Nephron (organoid): ENCODE data around the gene BET1L.

Experiments used
- H3K27ac Mint-ChIP-seq, 3 experiments: 2 replicates each; pipeline ENCODE4 v1.8.0; 2020; ENCODE audit warnings: mixed read lengths in 3 of 3, mild to moderate bottlenecking in 2 of 3, moderate library complexity in 1 of 3
- H3K27me3 Mint-ChIP-seq: 2 replicates; pipeline ENCODE4 v1.8.0; 2021; ENCODE audit warnings: low read depth, mild to moderate bottlenecking, moderate library complexity, mixed read lengths
- H3K36me3 Mint-ChIP-seq: 2 replicates; pipeline ENCODE4 v1.8.0; 2020; ENCODE audit warnings: low read depth, mixed read lengths
- H3K4me1 Mint-ChIP-seq: 2 replicates; pipeline ENCODE4 v1.8.0; 2020; ENCODE audit warnings: mixed read lengths
- H3K4me3 Mint-ChIP-seq, 3 experiments: 2 replicates each; pipeline ENCODE4 v1.8.0; 2020; ENCODE audit warnings: mild to moderate bottlenecking in 3 of 3, mixed read lengths in 3 of 3, moderate library complexity in 2 of 3
- H3K9me3 Mint-ChIP-seq: 2 replicates; pipeline ENCODE4 v1.8.0; 2020; ENCODE audit warnings: mixed read lengths
- TF ChIP-seq, protein P1 (sequence below), 3 experiments: fragments of 200-600 bp; sonication (generic); IDR thresholded peaks; one replicate each; pipeline ENCODE4 v1.5.0; 2021; ENCODE audit warnings: antibody characterized with exemption in 3 of 3; ENCODE audit not compliant: unreplicated experiment in 3 of 3

BET1L gene

GRCh38 chr11:252666-253065, 45.5 kb upstream of the BET1L start:
- Mint-ChIP-seq H3K4me3 (no peak overlapping the region), H3K27me3 (peaks cover 4% of the 10 kb centered on the region), H3K36me3 (peaks cover 51% of the 10 kb centered on the region), H3K9me3 (no peaks in the 10 kb centered on the region), H3K4me1 (no peaks in the 10 kb centered on the region), H3K27ac (no peak overlapping the region)
- TF ChIP-seq, protein P1, sequence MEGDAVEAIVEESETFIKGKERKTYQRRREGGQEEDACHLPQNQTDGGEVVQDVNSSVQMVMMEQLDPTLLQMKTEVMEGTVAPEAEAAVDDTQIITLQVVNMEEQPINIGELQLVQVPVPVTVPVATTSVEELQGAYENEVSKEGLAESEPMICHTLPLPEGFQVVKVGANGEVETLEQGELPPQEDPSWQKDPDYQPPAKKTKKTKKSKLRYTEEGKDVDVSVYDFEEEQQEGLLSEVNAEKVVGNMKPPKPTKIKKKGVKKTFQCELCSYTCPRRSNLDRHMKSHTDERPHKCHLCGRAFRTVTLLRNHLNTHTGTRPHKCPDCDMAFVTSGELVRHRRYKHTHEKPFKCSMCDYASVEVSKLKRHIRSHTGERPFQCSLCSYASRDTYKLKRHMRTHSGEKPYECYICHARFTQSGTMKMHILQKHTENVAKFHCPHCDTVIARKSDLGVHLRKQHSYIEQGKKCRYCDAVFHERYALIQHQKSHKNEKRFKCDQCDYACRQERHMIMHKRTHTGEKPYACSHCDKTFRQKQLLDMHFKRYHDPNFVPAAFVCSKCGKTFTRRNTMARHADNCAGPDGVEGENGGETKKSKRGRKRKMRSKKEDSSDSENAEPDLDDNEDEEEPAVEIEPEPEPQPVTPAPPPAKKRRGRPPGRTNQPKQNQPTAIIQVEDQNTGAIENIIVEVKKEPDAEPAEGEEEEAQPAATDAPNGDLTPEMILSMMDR (IDR thresholded peaks at IDR 0.05; ENCODE audit: unreplicated experiment in 3 of 3), result no peak

DNA sequence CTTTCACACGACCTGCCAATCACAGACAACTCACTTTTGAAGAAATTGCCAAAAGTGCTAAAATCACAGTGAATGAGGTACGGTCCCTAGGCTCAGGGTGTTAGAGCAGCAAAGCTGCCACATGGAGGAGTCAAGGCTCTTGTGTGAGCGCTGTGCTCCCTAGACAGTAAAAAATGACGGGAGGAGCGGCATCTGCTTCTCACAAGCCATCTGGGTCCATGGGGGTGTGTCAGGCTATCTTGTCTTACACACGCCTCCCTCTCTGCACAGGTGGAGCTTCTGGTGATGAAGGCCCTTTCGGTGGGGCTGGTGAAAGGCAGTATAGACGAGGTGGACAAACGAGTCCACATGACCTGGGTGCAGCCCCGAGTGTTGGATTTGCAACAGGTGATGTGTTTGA, 44.4 kb upstream of the BET1L start:
- H3K9me3 Mint-ChIP-seq, result no peaks in the 10 kb centered on the region
- H3K27ac Mint-ChIP-seq, result no peak overlapping the region
- peaks cover 4% of the 10 kb centered on the region for H3K27me3 Mint-ChIP-seq
- H3K4me1 Mint-ChIP-seq, result no peaks in the 10 kb centered on the region
- H3K36me3 Mint-ChIP-seq, result peaks cover 61% of the 10 kb centered on the region
- no peak overlapping the region for H3K4me3 Mint-ChIP-seq
- TF ChIP-seq, protein P1 (IDR thresholded peaks at IDR 0.05; ENCODE audit: unreplicated experiment in 3 of 3), result no peak

- TF ChIP-seq, protein P1 (IDR thresholded peaks at IDR 0.05; ENCODE audit: unreplicated experiment in 3 of 3), result peak; percentile 54 to 63 (median 54)
- Mint-ChIP-seq H3K36me3 (peaks cover 69% of the 10 kb centered on the region), H3K4me3 (no peak overlapping the region), H3K27me3 (peaks cover 4% of the 10 kb centered on the region), H3K9me3 (no peaks in the 10 kb centered on the region), H3K4me1 (no peaks in the 10 kb centered on the region), H3K27ac (no peak overlapping the region)
These were observed 43.6 kb upstream of the BET1L start for GRCh38 chr11:250740-251299.

DNA sequence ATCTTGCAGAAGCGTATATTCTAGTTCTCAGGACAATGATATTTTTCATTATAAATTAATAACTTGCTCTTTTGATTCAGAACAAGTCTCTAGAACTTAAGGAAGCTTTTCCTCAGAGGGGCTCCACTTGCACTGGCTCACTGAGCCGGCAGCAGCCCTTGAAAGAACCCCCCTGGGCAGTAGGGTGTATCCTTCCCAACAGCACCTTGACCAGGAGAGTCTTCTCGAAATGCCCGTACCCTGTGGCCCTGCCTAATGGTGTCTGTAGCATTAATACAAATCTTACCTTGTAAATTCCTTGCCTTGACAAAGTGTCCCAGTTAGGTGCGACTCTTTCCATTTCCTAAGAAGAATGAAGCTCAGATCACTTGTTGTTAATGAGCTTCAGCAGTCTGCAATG, 43.1 kb upstream of the BET1L start:
- H3K9me3 Mint-ChIP-seq, result no peaks in the 10 kb centered on the region
- peaks cover 4% of the 10 kb centered on the region for H3K27me3 Mint-ChIP-seq
- no peaks in the 10 kb centered on the region for H3K4me1 Mint-ChIP-seq
- no peak overlapping the region for H3K27ac Mint-ChIP-seq
- H3K36me3 Mint-ChIP-seq, result peaks cover 74% of the 10 kb centered on the region
- H3K4me3 Mint-ChIP-seq, result no peak overlapping the region
- TF ChIP-seq, protein P1 (IDR thresholded peaks at IDR 0.05; ENCODE audit: unreplicated experiment in 3 of 3), result no peak

GRCh38 chr11:249062-249461, 41.9 kb upstream of the BET1L start:
- TF ChIP-seq, protein P1 (IDR thresholded peaks at IDR 0.05; ENCODE audit: unreplicated experiment in 3 of 3), result no peak
- Mint-ChIP-seq H3K27me3 (peaks cover 4% of the 10 kb centered on the region), H3K4me3 (no peak overlapping the region), H3K27ac (no peak overlapping the region), H3K36me3 (peaks cover 81% of the 10 kb centered on the region), H3K9me3 (no peaks in the 10 kb centered on the region), H3K4me1 (no peaks in the 10 kb centered on the region)

GRCh38 chr11:244376-244775, 37.2 kb upstream of the BET1L start:
- no peak overlapping the region for H3K4me3 Mint-ChIP-seq
- no peak overlapping the region for H3K27ac Mint-ChIP-seq
- H3K36me3 Mint-ChIP-seq, result peaks cover 74% of the 10 kb centered on the region
- peaks cover 7% of the 10 kb centered on the region for H3K4me1 Mint-ChIP-seq
- no peaks in the 10 kb centered on the region for H3K9me3 Mint-ChIP-seq
- TF ChIP-seq, protein P1 (IDR thresholded peaks at IDR 0.05; ENCODE audit: unreplicated experiment in 3 of 3), result no peak
- no peaks in the 10 kb centered on the region for H3K27me3 Mint-ChIP-seq
